GM06990 (cell line): ENCODE measurements around the gene SNRPA.

Experiments used
- DNase-seq: peaks from one replicate; pipeline ENCODE4 v3.0.0-alpha.2; 2011; ENCODE audit not compliant: insufficient read length; ENCODE audit errors: extremely low read depth
- H3K27me3 ChIP-seq: replicated peaks from 2 replicates; pipeline ENCODE4 v1.6.0; 2011; ENCODE audit warnings: low read length; ENCODE audit not compliant: control insufficient read depth, insufficient read depth
- H3K36me3 ChIP-seq: 2 replicates; pipeline ENCODE4 v1.5.1; 2011; ENCODE audit warnings: low read length; ENCODE audit not compliant: control insufficient read depth, insufficient read depth
- H3K4me3 ChIP-seq: replicated peaks from 2 replicates; pipeline ENCODE4 v1.5.1; 2011; ENCODE audit warnings: low read depth, mild to moderate bottlenecking, control low read depth, low read length
- TF ChIP-seq, protein P1 (sequence below): IDR thresholded peaks from 2 replicates; pipeline ENCODE4 v1.5.1; 2011; ENCODE audit warnings: low read length, control low read depth, mild to moderate bottlenecking, inconsistent platforms; ENCODE audit not compliant: insufficient read depth, poor library complexity, severe bottlenecking

SNRPA gene

DNA sequence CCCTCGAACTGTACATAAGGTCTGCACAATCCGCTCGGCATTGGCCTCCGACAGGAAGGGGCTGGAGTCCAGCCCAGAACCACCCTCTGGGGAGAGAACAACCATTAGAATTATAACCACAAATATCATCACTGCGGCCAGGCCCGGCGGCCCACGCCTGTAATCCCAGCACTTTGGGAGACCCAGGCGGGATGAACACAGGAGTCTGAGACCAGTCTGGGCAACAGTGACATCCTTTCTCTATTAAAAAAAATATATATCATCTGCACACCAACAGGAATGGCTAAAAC is 45.7 kb upstream of the SNRPA start:
- DNase-seq, result no peak
- peaks cover 27% of the 10 kb centered on the region for H3K36me3 ChIP-seq
- no peaks in the 10 kb centered on the region for H3K27me3 ChIP-seq
- H3K4me3 ChIP-seq, result no peak overlapping the region
- TF ChIP-seq, protein P1, sequence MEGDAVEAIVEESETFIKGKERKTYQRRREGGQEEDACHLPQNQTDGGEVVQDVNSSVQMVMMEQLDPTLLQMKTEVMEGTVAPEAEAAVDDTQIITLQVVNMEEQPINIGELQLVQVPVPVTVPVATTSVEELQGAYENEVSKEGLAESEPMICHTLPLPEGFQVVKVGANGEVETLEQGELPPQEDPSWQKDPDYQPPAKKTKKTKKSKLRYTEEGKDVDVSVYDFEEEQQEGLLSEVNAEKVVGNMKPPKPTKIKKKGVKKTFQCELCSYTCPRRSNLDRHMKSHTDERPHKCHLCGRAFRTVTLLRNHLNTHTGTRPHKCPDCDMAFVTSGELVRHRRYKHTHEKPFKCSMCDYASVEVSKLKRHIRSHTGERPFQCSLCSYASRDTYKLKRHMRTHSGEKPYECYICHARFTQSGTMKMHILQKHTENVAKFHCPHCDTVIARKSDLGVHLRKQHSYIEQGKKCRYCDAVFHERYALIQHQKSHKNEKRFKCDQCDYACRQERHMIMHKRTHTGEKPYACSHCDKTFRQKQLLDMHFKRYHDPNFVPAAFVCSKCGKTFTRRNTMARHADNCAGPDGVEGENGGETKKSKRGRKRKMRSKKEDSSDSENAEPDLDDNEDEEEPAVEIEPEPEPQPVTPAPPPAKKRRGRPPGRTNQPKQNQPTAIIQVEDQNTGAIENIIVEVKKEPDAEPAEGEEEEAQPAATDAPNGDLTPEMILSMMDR, result no peak

DNA sequence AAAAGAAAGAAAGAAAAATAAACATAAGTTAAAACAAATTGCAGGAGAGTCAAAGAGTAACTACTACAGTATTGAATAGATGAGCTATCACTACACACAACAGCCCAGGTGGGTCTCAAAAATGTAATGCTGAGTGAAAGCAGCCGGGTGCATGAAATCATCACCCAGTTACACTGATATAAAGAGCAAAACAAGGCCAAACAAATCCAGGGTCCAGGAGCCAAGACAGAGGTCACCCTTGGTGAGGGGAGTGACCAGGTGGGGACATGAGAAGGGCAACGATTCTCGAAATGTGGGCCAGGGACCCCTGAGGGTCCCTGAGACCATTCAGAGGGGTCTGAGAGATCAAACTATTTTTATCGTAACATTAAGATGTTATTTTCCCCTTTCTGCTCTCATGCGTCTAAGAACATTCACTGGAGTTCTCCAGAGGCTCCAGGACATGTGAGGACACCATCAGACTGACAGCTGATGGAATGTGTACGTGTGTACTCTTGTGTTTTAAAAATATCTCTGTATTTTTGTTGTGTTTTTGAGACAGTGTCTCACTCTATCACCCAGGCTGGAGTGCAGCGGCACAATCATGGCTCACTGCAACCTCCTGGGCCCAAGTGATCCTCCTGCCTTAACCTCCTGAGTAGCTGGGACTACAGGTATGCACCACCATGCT is 44.9 kb upstream of the SNRPA start:
- no peak overlapping the region for H3K4me3 ChIP-seq
- no peak for DNase-seq

DNA sequence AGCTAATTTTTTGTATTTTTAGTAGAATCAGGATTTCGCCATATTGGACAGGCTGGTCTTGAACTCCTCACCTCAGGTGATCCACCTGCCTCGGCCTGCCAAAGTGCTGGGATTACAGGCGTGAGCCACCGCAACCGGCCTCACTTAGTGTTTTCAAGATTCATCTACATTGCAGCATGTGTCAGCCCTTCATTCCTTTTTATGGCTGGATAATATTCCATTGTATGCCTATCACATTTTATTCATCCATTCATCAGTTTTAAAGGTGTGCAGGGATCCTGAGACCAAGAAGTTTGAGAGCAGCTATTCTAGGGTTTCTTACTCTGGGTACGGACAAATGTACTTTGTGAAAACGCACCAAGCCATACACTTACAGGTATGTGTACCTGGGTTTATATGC is 43.4 kb upstream of the SNRPA start:
- no peak for DNase-seq
- Histone ChIP-seq H3K36me3 (peaks cover 17% of the 10 kb centered on the region), H3K4me3 (no peak overlapping the region), H3K27me3 (no peaks in the 10 kb centered on the region)
- TF ChIP-seq, protein P1, result no peak

More for the DNA sequence above, 44.9 kb upstream of the SNRPA start:
- TF ChIP-seq, protein P1, result no peak
- Histone ChIP-seq H3K27me3 (no peaks in the 10 kb centered on the region), H3K36me3 (peaks cover 27% of the 10 kb centered on the region)

DNA sequence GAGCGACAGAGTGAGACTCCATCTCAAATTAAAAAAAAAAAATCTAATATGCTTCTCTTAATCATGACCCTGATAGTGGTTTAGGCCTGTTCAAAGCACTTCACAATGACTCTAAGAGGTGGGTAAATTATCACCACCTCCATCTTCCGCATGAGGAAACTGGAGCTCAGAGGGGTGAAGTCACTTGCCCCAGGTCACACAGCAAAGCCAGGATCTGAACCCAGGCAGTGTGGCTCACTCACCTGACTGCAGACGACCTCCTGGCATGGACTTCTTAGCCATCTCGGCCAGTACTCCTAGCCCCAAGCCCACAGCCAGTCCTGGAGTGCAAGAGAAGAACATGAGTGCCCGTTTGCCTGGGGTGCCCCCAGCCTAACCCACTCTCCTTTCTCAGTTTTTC is 41.2 kb upstream of the SNRPA start:
- H3K36me3 ChIP-seq, result peaks cover 9% of the 10 kb centered on the region
- H3K27me3 ChIP-seq, result no peaks in the 10 kb centered on the region
- DNase-seq, result no peak
- H3K4me3 ChIP-seq, result no peak overlapping the region
- TF ChIP-seq, protein P1, result no peak

DNA sequence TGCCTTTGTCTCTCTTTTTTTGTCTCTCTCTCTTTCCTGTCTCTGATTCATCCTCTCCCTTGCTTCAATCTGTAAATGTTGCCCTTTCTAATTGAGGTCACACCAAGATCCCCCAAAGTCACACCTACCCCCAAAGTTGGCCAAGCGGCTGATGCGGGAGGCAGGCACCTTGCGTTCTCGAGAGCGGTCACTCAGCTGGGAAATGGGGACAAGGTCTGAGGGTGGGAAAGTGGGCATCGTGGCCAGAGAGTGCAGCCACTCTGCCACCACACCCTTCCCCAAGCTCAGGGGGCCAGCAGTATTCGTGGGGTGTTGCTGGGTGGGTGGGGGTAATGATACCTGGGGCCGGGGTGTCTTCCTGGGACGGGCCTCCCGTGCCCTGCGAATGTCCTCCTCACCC is 37.1 kb upstream of the SNRPA start:
- Histone ChIP-seq H3K36me3 (peaks cover 2% of the 10 kb centered on the region), H3K27me3 (no peaks in the 10 kb centered on the region), H3K4me3 (peak overlapping the region; percentile 82; the same call in 1 of the 2 replicates)
- TF ChIP-seq, protein P1, result no peak
- no peak for DNase-seq
